PFSK-1 (cell line): ENCODE measurements around the gene SETD1B.

Experiments used
- FOXP2 ChIP-seq: optimal IDR thresholded peaks from 2 replicates; pipeline ENCODE3; 2011; ENCODE audit warnings: borderline replicate concordance, control low read depth, inconsistent platforms; ENCODE audit not compliant: insufficient read depth; ENCODE audit errors: extremely low read length, extremely low read depth
- POLR2AphosphoS5 ChIP-seq: IDR thresholded peaks from 2 replicates; pipeline ENCODE4 v1.6.1; 2012; ENCODE audit warnings: low read depth, mild to moderate bottlenecking, control low read depth, low read length, moderate library complexity
- REST ChIP-seq, 2 experiments: IDR thresholded peaks; 2 replicates each; pipeline versions ENCODE4 v1.6.1 to v1.8.0; 2011 to 2012; ENCODE audit warnings: low read depth in 2 of 2, low read length in 2 of 2, control low read depth in 1 of 2, inconsistent platforms in 1 of 2, mild to moderate bottlenecking in 1 of 2, moderate library complexity in 1 of 2; ENCODE audit not compliant: insufficient read depth in 1 of 2
- SIN3A ChIP-seq: IDR thresholded peaks from 2 replicates; pipeline ENCODE4 v1.6.1; 2012; ENCODE audit warnings: mild to moderate bottlenecking, low read length, moderate library complexity, borderline replicate concordance; ENCODE audit not compliant: insufficient read depth
- TAF1 ChIP-seq: IDR thresholded peaks from 2 replicates; pipeline ENCODE4 v1.6.1; 2012; ENCODE audit warnings: low read length, control low read depth, borderline replicate concordance; ENCODE audit not compliant: insufficient read depth

SETD1B gene

GRCh38 chr12:121799842-121800693 lies 3.7 kb upstream of the SETD1B start:
- no peak for TF ChIP-seq SIN3A
- TF ChIP-seq POLR2AphosphoS5 = peak; percentile 61; the same call in 1 of the 2 replicates
- TF ChIP-seq TAF1 = 0 out of 2 replicates have a peak, but pooled peaks have one; percentile 40
- no peak for TF ChIP-seq REST (IDR thresholded peaks at IDR 0.05; ENCODE audit: insufficient read depth in 1 of 2, low read depth in 2 of 2, low read length in 2 of 2)
- no peak for TF ChIP-seq FOXP2

GRCh38 chr12:121800694-121801594 lies 2.9 kb upstream of the SETD1B start:
- no peak for TF ChIP-seq SIN3A
- peak; percentile 12 for TF ChIP-seq POLR2AphosphoS5
- no peak for TF ChIP-seq REST (IDR thresholded peaks at IDR 0.05; ENCODE audit: insufficient read depth in 1 of 2, low read depth in 2 of 2, low read length in 2 of 2)

- TF ChIP-seq FOXP2 (no peak), POLR2AphosphoS5 (peak; percentile 5; the same call in 1 of the 2 replicates), TAF1 (peak; percentile 57; the same call in 1 of the 2 replicates)
Observed at GRCh38 chr12:121801595-121802484, 2.0 kb upstream of the SETD1B start.

GRCh38 chr12:121802485-121802842 lies 1.3 kb upstream of the SETD1B start:
- no peak for TF ChIP-seq SIN3A
- TF ChIP-seq REST (IDR thresholded peaks at IDR 0.05; ENCODE audit: insufficient read depth in 1 of 2, low read depth in 2 of 2, low read length in 2 of 2) = no peak
- TF ChIP-seq TAF1 = no peak
- no peak for TF ChIP-seq FOXP2
- no peak for TF ChIP-seq POLR2AphosphoS5
